ENCODE measurements around the gene CLDN19.

- TF ChIP-seq CTCF (conservative IDR thresholded peaks at IDR 0.05; ENCODE audit: low read length) (no peak), EZH2phosphoT487 (IDR thresholded peaks at IDR 0.05; ENCODE audit: borderline replicate concordance) (no peak)
Measured at GRCh38 chr1:42700006-42700405, 40.0 kb downstream of the CLDN19 start.
